H1 (cell line): ENCODE data around the gene CAPN7. TPM values are rescaled to one million over a fixed set of nuclear protein-coding genes. Genes with fewer than 3 reads are reported as not detected.

Source experiments
- CTCF ChIA-PET: fragments of 300-600 bp; sonication (Branson Sonifier 250); formaldehyde crosslinking; loops from one replicate; lab custom pipeline; 2021; ENCODE audit not compliant: partially characterized antibody; lab: Charles Lee
- POLR2A ChIA-PET: fragments of 300-600 bp; sonication (Branson Sonifier 250); formaldehyde crosslinking; loops from one replicate; lab custom pipeline; 2021; ENCODE audit warnings: inconsistent platforms; ENCODE audit not compliant: partially characterized antibody; lab: Charles Lee
- DNase-seq, 2 experiments: peaks; one replicate each; pipeline versions ENCODE4 v3.0.0 to v3.0.0-alpha.2; 2010 to 2022; ENCODE audit warnings: low spot score in 2 of 2, low read depth in 1 of 2, mixed read lengths in 1 of 2
- FAIRE-seq: peaks from 2 replicates; lab custom pipeline; 2011; peaks lifted over from hg19 to GRCh38; lab: Jason Lieb, UNC
- H2AFZ ChIP-seq: 2 replicates; pipeline ENCODE4 v1.8.1; 2012; ENCODE audit warnings: low read length, inconsistent platforms
- H2AK5ac ChIP-seq: 2 replicates; pipeline ENCODE4 v1.6.1; 2013; ENCODE audit warnings: low read depth, low read length
- H2BK120ac ChIP-seq: replicated peaks from 2 replicates; pipeline ENCODE3; 2013; ENCODE audit warnings: low read depth, low read length, inconsistent platforms
- H2BK12ac ChIP-seq: 2 replicates; pipeline ENCODE4 v1.6.1; 2013; ENCODE audit warnings: low read depth, low read length
- H2BK15ac ChIP-seq: 2 replicates; pipeline ENCODE4 v1.6.1; 2013; ENCODE audit warnings: low read length
- H2BK20ac ChIP-seq: 2 replicates; pipeline ENCODE4 v1.6.1; 2013; ENCODE audit warnings: low read length
- H2BK5ac ChIP-seq: 2 replicates; pipeline ENCODE4 v1.6.1; 2013; ENCODE audit warnings: low read depth, low read length
- H3K14ac ChIP-seq: 2 replicates; pipeline ENCODE4 v1.6.1; 2013; ENCODE audit warnings: inconsistent platforms; ENCODE audit not compliant: insufficient read length
- H3K18ac ChIP-seq: 2 replicates; pipeline ENCODE4 v1.6.1; 2013; ENCODE audit warnings: low read length; ENCODE audit errors: extremely low read depth
- H3K23ac ChIP-seq: 2 replicates; pipeline ENCODE4 v1.6.1; 2013; ENCODE audit warnings: inconsistent platforms; ENCODE audit not compliant: insufficient read length
- H3K23me2 ChIP-seq: 2 replicates; pipeline ENCODE4 v1.6.1; 2013; ENCODE audit warnings: low read depth, low read length
- H3K27ac ChIP-seq: 2 replicates; pipeline ENCODE4 v1.6.1; 2011; ENCODE audit warnings: low read depth, low read length, inconsistent platforms
- H3K27me3 ChIP-seq, 4 experiments: replicated peaks in 1 of 4; 1 replicate in 1 of 4; 2 replicates in 3 of 4; pipeline versions ENCODE4 v1.6.1 to v1.8.1; 2011 to 2013; ENCODE audit warnings: low read length in 3 of 4, mild to moderate bottlenecking in 3 of 4, inconsistent platforms in 2 of 4, mixed read lengths in 2 of 4, moderate library complexity in 1 of 4; ENCODE audit not compliant: control insufficient read depth in 3 of 4, insufficient read depth in 3 of 4; ENCODE audit errors: extremely low read depth in 1 of 4
- H3K36me3 ChIP-seq, 4 experiments: 2 replicates each; pipeline versions ENCODE4 v1.6.1 to v1.8.1; 2011 to 2013; ENCODE audit warnings: mild to moderate bottlenecking in 4 of 4, low read length in 3 of 4, moderate library complexity in 2 of 4, control low read depth in 1 of 4, inconsistent platforms in 1 of 4; ENCODE audit not compliant: insufficient read depth in 4 of 4, control insufficient read depth in 2 of 4
- H3K4ac ChIP-seq: replicated peaks from 2 replicates; pipeline ENCODE3; 2013; ENCODE audit warnings: low read length, low read depth, mixed read lengths, inconsistent platforms; ENCODE audit not compliant: insufficient read length
- H3K4me1 ChIP-seq, 4 experiments: replicated peaks in 1 of 4; 1 replicate in 1 of 4; 2 replicates in 3 of 4; pipeline versions ENCODE4 v1.6.1 to v1.8.1; 2011 to 2013; ENCODE audit warnings: low read length in 3 of 4, inconsistent platforms in 2 of 4, mixed read lengths in 1 of 4; ENCODE audit not compliant: insufficient read depth in 4 of 4, control insufficient read depth in 3 of 4
- H3K4me2 ChIP-seq, 2 experiments: 2 replicates each; pipeline versions ENCODE4 v1.6.1 to v1.8.1; 2011 to 2013; ENCODE audit warnings: low read depth in 2 of 2, low read length in 2 of 2, control low read depth in 1 of 2, inconsistent platforms in 1 of 2, mild to moderate bottlenecking in 1 of 2; ENCODE audit not compliant: insufficient read depth in 1 of 2
- H3K4me3 ChIP-seq, 4 experiments: fragments of 200-600, 300-600 bp in 1 of 4; sonication (generic), shearing (Covaris generic), sonication (Bioruptor Twin) in 1 of 4; 2 replicates each; pipeline versions ENCODE4 v1.5.1 to v1.8.1; 2011 to 2016; ENCODE audit warnings: low read length in 4 of 4, low read depth in 3 of 4, control low read depth in 2 of 4, inconsistent platforms in 2 of 4, mild to moderate bottlenecking in 2 of 4, mixed read lengths in 1 of 4, moderate library complexity in 1 of 4; ENCODE audit not compliant: insufficient read depth in 2 of 4; ENCODE audit errors: extremely low read depth in 1 of 4
- H3K56ac ChIP-seq: replicated peaks from 2 replicates; pipeline ENCODE3; 2013; ENCODE audit warnings: low read depth, mild to moderate bottlenecking, mixed read lengths, low read length, inconsistent platforms; ENCODE audit not compliant: insufficient read length
- H3K79me1 ChIP-seq: 2 replicates; pipeline ENCODE4 v1.6.1; 2013; ENCODE audit warnings: low read depth, low read length, control low read depth
- H3K79me2 ChIP-seq, 2 experiments: 2 replicates each; pipeline versions ENCODE4 v1.6.1 to v1.8.1; 2012 to 2013; ENCODE audit warnings: low read length in 2 of 2, mild to moderate bottlenecking in 2 of 2, inconsistent platforms in 1 of 2; ENCODE audit not compliant: insufficient read depth in 2 of 2, control insufficient read depth in 1 of 2
- H3K9ac ChIP-seq, 4 experiments: replicated peaks in 1 of 4; 1 replicate in 1 of 4; 2 replicates in 3 of 4; pipeline versions ENCODE4 v1.6.1 to v1.8.1; 2011 to 2013; ENCODE audit warnings: low read depth in 3 of 4, low read length in 3 of 4, control low read depth in 2 of 4, mild to moderate bottlenecking in 2 of 4, moderate library complexity in 2 of 4, inconsistent platforms in 1 of 4; ENCODE audit errors: extremely low read depth in 1 of 4
- H3K9me3 ChIP-seq, 2 experiments: 2 replicates each; pipeline versions ENCODE4 v1.6.1 to v1.8.1; 2012 to 2013; ENCODE audit warnings: mild to moderate bottlenecking in 2 of 2, moderate library complexity in 2 of 2, control low read depth in 1 of 2, inconsistent platforms in 1 of 2, low read depth in 1 of 2, low read length in 1 of 2, mixed read lengths in 1 of 2; ENCODE audit not compliant: insufficient read depth in 2 of 2
- H4K20me1 ChIP-seq, 2 experiments: replicated peaks in 1 of 2; 2 replicates each; pipeline versions ENCODE3 to v1.8.1; 2011 to 2013; ENCODE audit warnings: inconsistent platforms in 2 of 2, low read length in 2 of 2, mild to moderate bottlenecking in 1 of 2; ENCODE audit not compliant: insufficient read depth in 2 of 2, control insufficient read depth in 1 of 2
- H4K5ac ChIP-seq: 2 replicates; pipeline ENCODE4 v1.6.1; 2013; ENCODE audit warnings: low read length, low read depth, mixed read lengths, inconsistent platforms; ENCODE audit not compliant: insufficient read length
- H4K8ac ChIP-seq: 2 replicates; pipeline ENCODE4 v1.8.0; 2013; ENCODE audit warnings: mild to moderate bottlenecking, moderate library complexity, low read length, inconsistent platforms; ENCODE audit not compliant: insufficient read depth; ENCODE audit errors: extremely low read depth
- H4K91ac ChIP-seq: replicated peaks from 2 replicates; pipeline ENCODE3; 2013; ENCODE audit warnings: low read length, mixed read lengths, inconsistent platforms; ENCODE audit not compliant: insufficient read length
- CEBPB ChIP-seq: IDR thresholded peaks from 2 replicates; pipeline ENCODE4 v1.6.1; 2012; ENCODE audit warnings: low read depth, low read length
- CTCF ChIP-seq, 3 experiments: IDR thresholded peaks; 1 replicate in 2 of 3; 2 replicates in 1 of 3; pipeline versions ENCODE4 v1.5.1 to v1.6.1; 2011; ENCODE audit warnings: low read length in 3 of 3, mild to moderate bottlenecking in 3 of 3, inconsistent platforms in 2 of 3, low read depth in 1 of 3, moderate library complexity in 1 of 3; ENCODE audit not compliant: insufficient read depth in 1 of 3; ENCODE audit errors: control extremely low read depth in 1 of 3
- EP300 ChIP-seq, 2 experiments: IDR thresholded peaks; 1 replicate in 1 of 2; 2 replicates in 1 of 2; pipeline ENCODE4 v1.6.1; 2011 to 2012; ENCODE audit warnings: low read depth in 2 of 2, low read length in 2 of 2, mild to moderate bottlenecking in 2 of 2, borderline replicate concordance in 1 of 2, inconsistent platforms in 1 of 2, moderate library complexity in 1 of 2
- PHF8 ChIP-seq: fragments of 200-600 bp; sonication (generic); conservative IDR thresholded peaks from 2 replicates; pipeline ENCODE4 v1.7.1; 2012; ENCODE audit warnings: low read depth, mild to moderate bottlenecking, inconsistent platforms, low read length, moderate library complexity
- POLR2AphosphoS5 ChIP-seq: IDR thresholded peaks from 2 replicates; pipeline ENCODE4 v1.6.1; 2011; ENCODE audit warnings: low read depth, low read length
- SUZ12 ChIP-seq: fragments of 200-600 bp; sonication (generic); IDR thresholded peaks from 2 replicates; pipeline ENCODE4 v1.6.1; 2012; ENCODE audit warnings: mild to moderate bottlenecking, inconsistent platforms, low read length, moderate library complexity, mixed read lengths
- TBP ChIP-seq: IDR thresholded peaks from 2 replicates; pipeline ENCODE4 v1.6.1; 2011; ENCODE audit warnings: low read depth, low read length, improper control_type of control experiment
- TCF12 ChIP-seq: IDR thresholded peaks from 2 replicates; pipeline ENCODE4 v1.6.1; 2011; ENCODE audit warnings: low read depth, mild to moderate bottlenecking, low read length
- WGBS, 2 experiments: shearing (Covaris generic) in 1 of 2; methylation state at CpG; one replicate each; pipeline versions ENCODE4 v1.1.6 to v1.1.7; 2013 to 2015; ENCODE audit warnings: low lambda C conversion rate in 2 of 2, mixed read lengths in 2 of 2, inconsistent platforms in 1 of 2, low coverage in 1 of 2, missing lambda C conversion rate in 1 of 2; ENCODE audit not compliant: insufficient replicate concordance in 2 of 2, insufficient coverage in 1 of 2, insufficient read length in 1 of 2; ENCODE audit errors: extremely low coverage in 1 of 2, missing lambda C conversion rate in 1 of 2; 5-methylcytosine and 5-hydroxymethylcytosine counted together
- polyA plus RNA-seq, 7 experiments: library from polyadenylated mRNA; depleted of rRNA in 3 of 7; stranded (reverse) in 5 of 7; unstranded in 2 of 7; fragments of >200 nt in 5 of 7; fragments of 200-250 nt in 2 of 7; gene quantifications; 1 replicate in 5 of 7; 2 replicates in 1 of 7; 4 replicates in 1 of 7; pipeline versions ENCODE4 v1.2.1 to v1.2.3, GENCODE V29; 2011 to 2013; ENCODE audit warnings: missing spikeins in 2 of 7, mixed read lengths in 2 of 7
- total RNA-seq: library from RNA; stranded (reverse); fragmentation: NEBNext Ultra II Directional; extraction: Animal tissue kit (Norgen Biotek cat#: 25700); gene quantifications from 2 replicates; pipeline ENCODE4 v1.2.1, GENCODE V29; 2021

The CAPN7 gene
- total and polyA plus RNA-seq, 2 of the 8 experiments (the other 6 are each of a cell fraction or from before 2014, with no cell fraction given): 5.3 to 13.2 TPM

GRCh38 chr3:15297608-15298350 is 91.7 kb downstream of the CAPN7 start:
- 88% methylated on average over 4 of the region's 4 CpGs; no CpG with 5 or more reads in 1 of the 2 experiments for WGBS, 2 experiments
- no peak overlapping the region for H3K23ac ChIP-seq
- H3K79me1 ChIP-seq: no peaks in the 10 kb centered on the region
- H3K9me3 ChIP-seq: no peaks in the 10 kb centered on the region
- H2AK5ac ChIP-seq: no peak overlapping the region
- no peak overlapping the region for H2AFZ ChIP-seq
- H3K27me3 ChIP-seq: no peaks in the 10 kb centered on the region
- FAIRE-seq (no peak), DNase-seq (no peak)
- H3K4me2 ChIP-seq: no peak overlapping the region
- TF ChIP-seq TBP (no peak), SUZ12 (no peak), CTCF (IDR thresholded peaks at IDR 0.05; ENCODE audit: control extremely low read depth in 1 of 3, insufficient read depth in 1 of 3, low read depth in 1 of 3, low read length in 3 of 3) (no peak), TCF12 (no peak), EP300 (IDR thresholded peaks at IDR 0.05; ENCODE audit: borderline replicate concordance in 1 of 2, low read depth in 2 of 2, low read length in 2 of 2) (no peak), PHF8 (no peak), CEBPB (no peak), POLR2AphosphoS5 (no peak)
- no peaks in the 10 kb centered on the region for H3K79me2 ChIP-seq
- H4K20me1 ChIP-seq: peaks cover 0 to 3% of the 10 kb centered on the region in 2 experiments
- no peak overlapping the region for H2BK12ac ChIP-seq
- no peak overlapping the region for H3K14ac ChIP-seq
- no peak overlapping the region for H4K8ac ChIP-seq
- H3K4me1 ChIP-seq: no peaks in the 10 kb centered on the region
- ChIA-PET CTCF (interaction anchor here (0.6 to 1.0 kb wide), 5 partner anchors 9 to 165 kb away, joined by 3 read pairs; no protein-coding TSS in a partner anchor), POLR2A (no interaction called here)
- H2BK120ac ChIP-seq: no peak overlapping the region
- no peak overlapping the region for H2BK20ac ChIP-seq
- H3K18ac ChIP-seq: no peak overlapping the region
- no peak overlapping the region for H4K91ac ChIP-seq
- no peak overlapping the region for H3K9ac ChIP-seq
- H3K4me3 ChIP-seq: no peak overlapping the region
- H3K56ac ChIP-seq: no peak overlapping the region
- H3K4ac ChIP-seq: no peak overlapping the region
- H3K27ac ChIP-seq: no peak overlapping the region
- H2BK5ac ChIP-seq: no peak overlapping the region
- no peak overlapping the region for H4K5ac ChIP-seq
- no peaks in the 10 kb centered on the region; the same call in 1 of the 2 replicates for H3K23me2 ChIP-seq
- no peaks in the 10 kb centered on the region for H3K36me3 ChIP-seq
- no peak overlapping the region for H2BK15ac ChIP-seq
